ENCODE results near the gene ZNF430. TPM values are rescaled to one million over a fixed set of nuclear protein-coding genes. Genes with fewer than 3 reads are reported as not detected.

ZNF430 gene
- total and polyA plus RNA-seq, 10 of the 15 experiments (the other 5 are each of a cell fraction or from before 2014, with no cell fraction given) = 4.6 to 19.0 (median 12.1) TPM

- no peak for TF ChIP-seq PAX8 (IDR thresholded peaks at IDR 0.05)
- peak; percentile 77; the same call in 1 of the 2 replicates for TF ChIP-seq MXI1 (IDR thresholded peaks at IDR 0.05; ENCODE audit: low read depth, low read length)
- TF ChIP-seq STAT3 (IDR thresholded peaks at IDR 0.05; ENCODE audit: low read depth, low read length) = no peak
- TF ChIP-seq NFIC (IDR thresholded peaks at IDR 0.05; ENCODE audit: low read depth, low read length) = no peak
- peak; percentile 84 for TF ChIP-seq ZBTB40 (IDR thresholded peaks at IDR 0.05; ENCODE audit: borderline replicate concordance)
- no peak for TF ChIP-seq BHLHE40 (IDR thresholded peaks at IDR 0.05; ENCODE audit: borderline replicate concordance in 1 of 2, low read depth in 2 of 2, low read length in 1 of 2)
- no peak for TF ChIP-seq NBN (IDR thresholded peaks at IDR 0.05)
- TF ChIP-seq CEBPZ (IDR thresholded peaks at IDR 0.05; ENCODE audit: low read depth, low read length) = peak; percentile 86
- TF ChIP-seq SPI1 (IDR thresholded peaks at IDR 0.05; ENCODE audit: borderline replicate concordance, insufficient read depth, low read depth, low read length) = peak; percentile 24; the same call in 1 of the 2 replicates
- no peak for TF ChIP-seq ZBED1 (IDR thresholded peaks at IDR 0.05; ENCODE audit: borderline replicate concordance)
- peak; percentile 99 for TF ChIP-seq NFYB (IDR thresholded peaks at IDR 0.05; ENCODE audit: insufficient read depth, low read depth, low read length)
- TF ChIP-seq LARP7 (IDR thresholded peaks at IDR 0.05) = no peak
- no peak for TF ChIP-seq KAT2A (conservative IDR thresholded peaks at IDR 0.05; ENCODE audit: control insufficient read depth, low read depth, low read length)
- no peak for TF ChIP-seq SUZ12 (IDR thresholded peaks at IDR 0.05; ENCODE audit: unreplicated experiment)
- TF ChIP-seq TBL1XR1 (IDR thresholded peaks at IDR 0.05; ENCODE audit: low read depth, low read length) = no peak
- no peak for TF ChIP-seq BRCA1 (IDR thresholded peaks at IDR 0.05; ENCODE audit: low read depth, low read length)
- TF ChIP-seq STAT1 (conservative IDR thresholded peaks at IDR 0.05) = no peak
- no peak for TF ChIP-seq ZNF274 (IDR thresholded peaks at IDR 0.05; ENCODE audit: insufficient read depth, insufficient read length)
- TF ChIP-seq ELK1 (IDR thresholded peaks at IDR 0.05; ENCODE audit: low read depth, low read length) = no peak
- no peak for TF ChIP-seq CHD1 (IDR thresholded peaks at IDR 0.05; ENCODE audit: low read depth, low read length)
- no peak for TF ChIP-seq IRF5 (IDR thresholded peaks at IDR 0.05; ENCODE audit: borderline replicate concordance)
These were observed 20.6 kb upstream of the ZNF430 start (continued) for GRCh38 chr19:20999731-21000352.
